Measurements from ENCODE around the gene CYREN. TPM values are rescaled to one million over a fixed set of nuclear protein-coding genes. Genes with fewer than 3 reads are reported as not detected.

Gene CYREN
- total RNA-seq, 2 donors from 2014 or later, result 25.5 to 31.4 TPM

DNA sequence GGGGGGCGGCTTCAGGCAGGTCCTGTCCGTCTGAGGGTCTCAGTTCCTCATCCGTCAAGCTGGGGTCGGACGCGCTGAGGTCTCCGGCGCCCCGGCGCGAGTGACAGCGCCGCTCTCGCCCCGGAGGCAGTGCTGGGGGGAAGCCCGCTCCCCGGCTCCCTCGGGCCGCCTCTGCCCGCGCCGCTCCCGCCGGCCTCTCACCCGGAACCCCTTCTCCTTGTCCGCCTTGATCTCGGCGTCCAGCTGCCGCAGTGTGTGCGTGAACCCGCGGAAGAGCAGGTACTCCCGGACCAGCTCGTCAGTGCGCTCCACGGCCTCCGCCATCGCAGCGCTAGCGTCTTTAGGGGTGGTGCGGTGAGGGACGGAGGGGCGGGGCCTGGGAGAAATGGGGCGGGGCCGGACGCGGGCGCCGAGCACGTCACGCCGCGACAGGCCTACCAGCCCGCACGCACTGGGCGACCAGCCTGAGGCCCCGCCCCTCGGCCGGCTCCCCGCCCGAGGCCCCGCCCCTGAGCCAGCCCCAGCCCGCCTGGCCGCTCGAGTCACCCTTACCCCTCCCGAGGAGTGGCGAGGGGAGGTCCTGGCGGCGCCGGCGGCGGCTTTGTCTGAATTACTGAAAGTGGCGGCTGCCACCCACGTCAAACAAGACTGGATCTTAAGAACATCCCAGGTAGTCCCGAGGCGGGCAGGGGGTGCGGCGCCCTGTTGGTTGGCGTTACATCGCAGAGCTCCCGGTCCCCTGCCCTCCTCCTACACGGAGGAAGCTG, 40.9 kb upstream of the CYREN start, which contains the start of gene WDR91:
Gene WDR91, minus strand, starts transcription at position 348 of the 767 bp plus-strand sequence. Its CDS starts 24 bp downstream, at position 324.
- peak within 1 kb of the TSS; percentile 95 for H3K27ac ChIP-seq
- H3K36me3 ChIP-seq, result peaks cover under 1% of the 10 kb centered on the region
- no peaks in the 10 kb centered on the region for H3K9me3 ChIP-seq
- TF ChIP-seq, protein P1, sequence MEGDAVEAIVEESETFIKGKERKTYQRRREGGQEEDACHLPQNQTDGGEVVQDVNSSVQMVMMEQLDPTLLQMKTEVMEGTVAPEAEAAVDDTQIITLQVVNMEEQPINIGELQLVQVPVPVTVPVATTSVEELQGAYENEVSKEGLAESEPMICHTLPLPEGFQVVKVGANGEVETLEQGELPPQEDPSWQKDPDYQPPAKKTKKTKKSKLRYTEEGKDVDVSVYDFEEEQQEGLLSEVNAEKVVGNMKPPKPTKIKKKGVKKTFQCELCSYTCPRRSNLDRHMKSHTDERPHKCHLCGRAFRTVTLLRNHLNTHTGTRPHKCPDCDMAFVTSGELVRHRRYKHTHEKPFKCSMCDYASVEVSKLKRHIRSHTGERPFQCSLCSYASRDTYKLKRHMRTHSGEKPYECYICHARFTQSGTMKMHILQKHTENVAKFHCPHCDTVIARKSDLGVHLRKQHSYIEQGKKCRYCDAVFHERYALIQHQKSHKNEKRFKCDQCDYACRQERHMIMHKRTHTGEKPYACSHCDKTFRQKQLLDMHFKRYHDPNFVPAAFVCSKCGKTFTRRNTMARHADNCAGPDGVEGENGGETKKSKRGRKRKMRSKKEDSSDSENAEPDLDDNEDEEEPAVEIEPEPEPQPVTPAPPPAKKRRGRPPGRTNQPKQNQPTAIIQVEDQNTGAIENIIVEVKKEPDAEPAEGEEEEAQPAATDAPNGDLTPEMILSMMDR (IDR thresholded peaks at IDR 0.05), result peak in 1 of 2 donors; percentile 34
- peak; percentile 96 for DNase-seq (ENCODE audit: low spot score)
- peaks cover 0 to 9% of the 10 kb centered on the region in 2 donors for H3K4me1 ChIP-seq
- no peaks in the 10 kb centered on the region for H3K27me3 ChIP-seq
- peak within 1 kb of the TSS; percentile 74 to 89 for H3K4me3 ChIP-seq

GRCh38 chr7:135210888-135211178, 40.3 kb upstream of the CYREN start:
- peaks cover 0 to 9% of the 10 kb centered on the region in 2 donors for H3K4me1 ChIP-seq
- no peaks in the 10 kb centered on the region for H3K9me3 ChIP-seq
- TF ChIP-seq, protein P1 (IDR thresholded peaks at IDR 0.05), result no peak
- peaks cover 6% of the 10 kb centered on the region for H3K36me3 ChIP-seq
- no peaks in the 10 kb centered on the region for H3K27me3 ChIP-seq
- H3K27ac ChIP-seq, result peak overlapping the region; percentile 95
- no peak for DNase-seq (ENCODE audit: low spot score)
- H3K4me3 ChIP-seq, result peak overlapping the region; percentile 74 to 89

DNA sequence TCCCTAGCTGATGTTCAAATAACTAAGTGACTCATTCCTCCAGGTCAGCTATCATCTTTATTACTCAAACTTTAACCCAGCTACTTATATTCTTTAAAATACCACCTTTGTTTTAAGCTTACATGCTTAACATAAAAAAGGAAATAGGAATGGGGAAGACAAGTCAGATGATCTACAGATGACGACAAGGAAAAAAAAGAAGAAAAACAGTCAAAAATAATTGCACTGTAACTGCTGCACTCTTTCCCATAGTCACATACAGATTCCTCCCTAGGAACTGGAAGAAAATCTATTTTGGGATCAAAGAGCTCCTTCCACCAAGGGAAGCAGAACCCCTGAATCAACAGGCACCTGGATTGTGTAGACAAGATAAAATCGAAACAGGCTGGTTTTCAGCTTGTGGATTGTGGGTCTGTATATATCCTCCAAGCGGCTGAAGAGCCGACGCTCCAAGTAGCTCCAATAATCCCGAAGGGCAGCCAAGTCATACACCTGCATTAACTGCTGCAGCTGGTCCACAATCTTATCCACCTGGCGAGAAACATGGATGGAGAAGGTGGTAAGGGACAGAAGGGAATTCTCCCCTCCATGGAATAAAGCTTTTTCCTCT, 38.8 kb upstream of the CYREN start:
- Histone ChIP-seq H3K36me3 (peaks cover 20% of the 10 kb centered on the region), H3K4me3 (no peak overlapping the region), H3K4me1 (peaks cover 0 to 9% of the 10 kb centered on the region in 2 donors), H3K27me3 (no peaks in the 10 kb centered on the region), H3K9me3 (no peaks in the 10 kb centered on the region), H3K27ac (no peak overlapping the region)
- TF ChIP-seq, protein P1 (IDR thresholded peaks at IDR 0.05), result no peak
- DNase-seq (ENCODE audit: low spot score), result no peak

DNA sequence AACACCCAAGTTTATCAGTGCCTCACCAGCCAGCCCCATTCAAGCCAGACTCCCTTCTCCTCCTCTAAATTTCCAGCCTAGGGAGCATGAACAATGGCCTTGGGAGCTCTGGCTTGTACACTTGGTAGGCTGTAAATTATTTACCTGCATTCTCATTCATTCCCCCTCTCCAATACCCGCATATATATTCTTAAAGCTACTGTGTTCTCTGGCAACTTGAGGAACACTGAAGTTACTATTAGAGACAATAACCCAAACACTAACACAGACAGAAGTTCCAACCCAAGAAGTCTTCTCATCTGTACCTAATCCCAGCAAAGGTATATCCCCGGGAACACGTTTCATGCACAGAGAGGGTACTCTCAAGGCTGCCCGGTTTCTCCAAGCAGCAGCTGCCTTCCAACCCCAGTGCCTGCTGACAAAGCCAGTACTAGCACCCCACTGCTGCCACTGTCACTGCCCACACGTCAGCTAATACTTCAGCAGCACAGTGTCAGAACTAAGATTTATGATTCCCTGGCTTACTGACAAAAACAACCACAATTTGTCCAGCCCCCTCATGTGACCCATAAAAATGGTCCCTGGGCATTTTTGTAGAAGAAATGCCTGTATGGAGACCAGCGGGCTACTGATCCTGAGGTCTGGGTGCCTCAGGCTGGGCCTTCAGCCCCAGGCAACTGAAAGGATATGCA, 37.7 kb upstream of the CYREN start:
- Histone ChIP-seq H3K27ac (no peak overlapping the region), H3K36me3 (peaks cover 30% of the 10 kb centered on the region), H3K4me3 (no peak overlapping the region), H3K27me3 (no peaks in the 10 kb centered on the region), H3K4me1 (peaks cover 0 to 9% of the 10 kb centered on the region in 2 donors), H3K9me3 (no peaks in the 10 kb centered on the region)
- TF ChIP-seq, protein P1 (IDR thresholded peaks at IDR 0.05), result no peak
- DNase-seq (ENCODE audit: low spot score), result no peak

DNA sequence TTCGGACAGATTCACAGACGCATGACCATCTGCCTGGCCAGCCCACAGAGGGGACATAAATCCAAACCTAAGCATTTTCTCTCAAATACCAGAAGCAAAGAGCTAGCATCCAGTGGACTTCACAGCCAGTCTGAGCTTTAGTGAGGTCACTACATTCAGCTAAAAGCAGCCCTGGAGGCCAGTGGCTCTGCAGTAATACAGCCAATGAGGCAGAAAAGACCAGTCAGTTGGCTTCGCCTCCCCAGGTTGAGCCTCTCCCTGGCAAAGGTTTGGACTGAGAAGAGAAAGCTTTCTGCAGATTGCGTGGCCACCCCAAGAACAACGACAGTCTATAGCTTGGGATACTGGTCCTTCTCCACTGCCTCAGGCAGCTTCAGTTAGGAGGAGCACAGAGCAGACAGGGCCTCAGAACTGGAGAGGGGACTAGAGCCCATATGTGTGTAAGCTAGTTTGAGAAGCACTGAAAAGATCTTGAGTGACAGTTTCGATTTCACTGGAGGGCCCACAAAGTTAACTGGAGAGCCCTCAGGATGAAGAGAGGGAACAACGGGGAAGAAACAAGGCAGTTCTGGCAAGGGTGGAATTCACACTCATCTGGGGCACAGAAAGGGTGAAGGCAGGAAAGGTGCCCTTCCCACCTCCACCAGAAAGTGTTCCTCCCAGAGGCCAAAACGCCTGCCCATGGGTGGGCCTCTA, 37.0 kb upstream of the CYREN start:
- no peaks in the 10 kb centered on the region for H3K9me3 ChIP-seq
- no peak for DNase-seq (ENCODE audit: low spot score)
- H3K27ac ChIP-seq, result no peak overlapping the region
- peaks cover 0 to 9% of the 10 kb centered on the region in 2 donors for H3K4me1 ChIP-seq
- H3K4me3 ChIP-seq, result no peak overlapping the region
- TF ChIP-seq, protein P1 (IDR thresholded peaks at IDR 0.05), result no peak
- H3K27me3 ChIP-seq, result no peaks in the 10 kb centered on the region
- H3K36me3 ChIP-seq, result peaks cover 36% of the 10 kb centered on the region

Data from right atrium auricular region (tissue), 2 donors.